GM21825 (cell line): ENCODE measurements around the gene WNT8A.
"Not testable (repeated sequence)": the region's sequence is repeated elsewhere in the genome, so short reads cannot be mapped to it uniquely, and the experiment has no call there.

ENCODE experiments used
- ATAC-seq: cut with Tn5 transposase; IDR thresholded peaks from one replicate; pipeline ENCODE4 v1.9.1; 2021; ENCODE audit warnings: mild to moderate bottlenecking, moderate library complexity; ENCODE audit not compliant: unreplicated experiment

Gene WNT8A, protein sequence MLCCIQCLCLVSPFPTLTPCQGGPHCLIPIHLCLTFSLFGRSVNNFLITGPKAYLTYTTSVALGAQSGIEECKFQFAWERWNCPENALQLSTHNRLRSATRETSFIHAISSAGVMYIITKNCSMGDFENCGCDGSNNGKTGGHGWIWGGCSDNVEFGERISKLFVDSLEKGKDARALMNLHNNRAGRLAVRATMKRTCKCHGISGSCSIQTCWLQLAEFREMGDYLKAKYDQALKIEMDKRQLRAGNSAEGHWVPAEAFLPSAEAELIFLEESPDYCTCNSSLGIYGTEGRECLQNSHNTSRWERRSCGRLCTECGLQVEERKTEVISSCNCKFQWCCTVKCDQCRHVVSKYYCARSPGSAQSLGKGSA

DNA sequence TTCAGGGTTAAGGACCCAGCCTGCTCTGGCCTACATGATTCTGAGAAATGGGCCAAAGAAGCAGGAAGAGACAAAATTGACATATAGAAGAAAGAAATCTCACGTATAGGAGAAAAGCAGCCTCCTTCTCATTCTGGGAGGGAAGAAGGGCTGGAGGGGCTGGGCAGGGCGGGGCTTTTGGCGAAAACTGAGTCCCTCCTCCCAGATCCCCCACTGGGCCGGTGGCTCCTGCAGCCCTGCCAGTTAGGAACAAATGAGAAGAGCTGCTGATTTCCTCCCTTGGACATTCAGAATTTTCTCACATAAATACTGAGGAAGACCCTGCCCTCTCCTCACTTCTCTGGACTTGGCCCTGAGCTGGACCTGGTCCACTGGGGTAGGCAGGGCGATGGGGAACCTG, at the start of gene WNT8A:
Gene WNT8A, plus strand, starts transcription at position 332 of the 400 bp plus-strand sequence. CDS start 95 bp downstream, outside the sequence.
- no peak for ATAC-seq

DNA sequence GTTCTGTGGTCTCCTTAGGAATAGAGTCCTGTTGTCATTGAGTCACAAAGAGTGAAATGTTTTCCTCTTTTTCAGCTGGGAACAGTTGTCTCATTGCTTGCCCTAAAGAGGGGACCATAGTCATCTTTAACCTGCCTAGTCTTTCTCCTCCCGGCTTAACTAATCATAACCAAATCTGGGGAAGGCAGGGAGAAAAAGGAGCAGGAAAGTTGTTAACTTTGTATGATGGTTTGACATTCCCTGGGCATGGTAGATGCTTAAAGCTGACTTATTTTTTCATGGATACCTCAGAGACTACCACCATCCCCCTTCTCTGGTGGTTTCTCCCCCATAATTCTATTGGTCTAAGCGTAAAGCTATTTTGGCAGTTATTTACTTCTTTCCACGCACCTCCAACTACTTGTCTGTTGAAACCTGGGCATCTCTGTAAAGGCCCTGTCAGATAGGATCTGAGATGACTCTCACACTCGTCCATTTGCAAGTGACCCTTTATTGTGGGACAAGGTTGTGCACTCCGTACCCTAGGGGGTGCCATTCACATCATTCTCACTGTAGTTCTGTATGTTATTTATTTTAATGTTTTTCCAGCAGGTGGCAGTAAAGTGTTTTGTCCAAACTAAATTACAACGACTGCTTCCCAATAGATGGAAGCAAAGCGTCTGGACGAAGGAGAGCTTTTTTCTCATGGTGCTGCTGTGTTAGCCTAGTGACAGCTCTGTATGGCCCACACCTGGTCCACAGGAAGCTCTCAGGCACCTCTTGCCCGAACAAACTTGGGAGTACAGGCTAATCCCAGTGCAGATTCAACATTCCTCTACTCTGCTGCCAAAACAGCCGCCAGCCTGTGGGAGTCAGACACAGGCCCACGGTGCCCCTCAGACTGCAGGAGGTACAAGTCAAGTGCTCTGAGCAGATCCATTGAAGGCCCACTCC, 48.0 kb upstream of the WNT8A start:
- peak; percentile 31 for ATAC-seq

DNA sequence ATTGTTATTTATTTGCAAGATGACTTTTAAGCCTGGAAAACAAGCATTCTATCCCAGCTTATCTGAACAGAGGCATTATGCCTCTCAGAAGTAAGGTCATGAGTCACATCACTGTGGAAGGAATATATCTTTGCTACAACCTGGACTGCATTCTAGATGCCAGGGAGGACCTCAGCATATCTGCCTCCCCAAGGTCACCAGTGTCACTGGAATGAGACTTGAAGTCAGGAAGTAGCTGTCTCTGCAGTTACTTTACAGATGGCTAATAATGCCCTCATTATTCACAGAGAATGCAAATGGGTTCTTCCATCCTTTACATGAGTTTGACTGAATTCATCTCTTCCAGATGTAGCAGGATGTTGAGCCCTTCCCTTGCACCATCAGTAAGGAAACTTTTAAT, 46.6 kb upstream of the WNT8A start:
- no peak for ATAC-seq

DNA sequence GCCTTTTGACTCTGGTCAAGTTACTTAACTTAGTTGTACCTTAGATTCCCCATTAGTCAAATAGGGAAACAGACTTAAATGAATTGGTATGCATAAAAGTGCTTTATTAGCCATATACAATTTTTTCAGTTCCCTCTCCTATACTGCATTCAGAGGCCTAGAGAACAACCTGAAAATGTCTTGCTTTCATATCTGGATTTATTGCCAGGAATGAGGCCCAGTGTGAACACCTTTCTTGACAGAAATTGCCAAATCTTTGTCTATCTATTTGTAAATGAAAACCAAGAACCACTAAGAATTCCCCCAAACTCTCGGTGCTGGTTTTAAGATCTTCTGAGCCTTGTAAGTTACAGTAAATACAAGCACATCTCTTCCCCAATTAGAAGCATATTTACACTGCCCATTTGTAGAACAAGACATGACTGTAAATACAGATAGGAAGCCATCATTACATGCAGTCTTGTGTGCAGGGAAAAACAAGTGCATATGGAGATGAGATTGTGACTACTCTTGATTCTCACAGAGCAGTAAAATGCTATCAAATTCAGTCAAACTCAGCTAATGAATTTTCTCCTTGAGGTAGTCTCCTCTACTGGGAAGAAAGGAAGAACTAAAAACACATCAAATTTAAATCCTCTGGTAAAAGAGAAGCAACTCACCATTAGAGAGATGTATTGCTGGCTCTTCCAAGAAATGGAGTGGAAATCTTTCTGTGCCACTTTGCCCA, 45.8 kb upstream of the WNT8A start:
- no peak for ATAC-seq

DNA sequence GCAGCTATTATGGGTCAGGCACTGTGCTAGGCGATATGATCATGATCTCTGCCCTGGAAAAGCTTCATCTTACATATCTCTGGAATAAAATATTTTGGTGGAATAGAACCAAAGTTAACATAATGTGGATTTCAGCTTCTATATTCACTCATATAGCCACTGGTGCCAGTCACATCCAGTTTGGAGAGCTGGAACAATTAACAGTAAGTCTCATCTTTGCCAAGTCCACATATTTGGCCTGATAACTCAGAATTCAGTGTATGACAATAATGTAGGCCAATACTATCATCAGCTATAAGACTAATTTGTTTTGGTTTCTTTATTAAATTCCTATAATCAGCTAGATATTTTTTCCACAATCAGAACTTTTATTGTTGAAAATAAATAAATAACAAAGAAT, 45.0 kb upstream of the WNT8A start:
- ATAC-seq, result no peak

DNA sequence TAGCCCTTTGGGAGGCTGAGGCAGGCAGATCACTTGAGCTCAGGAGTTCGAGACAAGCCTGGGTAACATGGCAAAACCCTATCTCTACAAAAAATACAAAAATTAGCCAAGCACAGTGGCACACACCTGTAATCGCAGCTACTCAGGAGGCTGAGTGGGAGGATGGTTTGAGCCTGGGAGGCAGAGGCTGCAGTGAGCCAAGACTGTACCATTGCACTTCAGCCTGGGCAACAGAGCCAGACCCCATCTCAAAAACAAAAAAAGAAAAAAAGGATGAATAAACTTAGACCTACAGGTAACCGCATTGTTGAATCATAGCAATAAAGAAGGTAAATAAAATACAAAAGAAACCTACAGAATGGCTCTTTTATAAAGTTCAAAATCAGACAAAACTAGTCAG, 38.5 kb upstream of the WNT8A start:
- ATAC-seq, result not testable (repeated sequence)

DNA sequence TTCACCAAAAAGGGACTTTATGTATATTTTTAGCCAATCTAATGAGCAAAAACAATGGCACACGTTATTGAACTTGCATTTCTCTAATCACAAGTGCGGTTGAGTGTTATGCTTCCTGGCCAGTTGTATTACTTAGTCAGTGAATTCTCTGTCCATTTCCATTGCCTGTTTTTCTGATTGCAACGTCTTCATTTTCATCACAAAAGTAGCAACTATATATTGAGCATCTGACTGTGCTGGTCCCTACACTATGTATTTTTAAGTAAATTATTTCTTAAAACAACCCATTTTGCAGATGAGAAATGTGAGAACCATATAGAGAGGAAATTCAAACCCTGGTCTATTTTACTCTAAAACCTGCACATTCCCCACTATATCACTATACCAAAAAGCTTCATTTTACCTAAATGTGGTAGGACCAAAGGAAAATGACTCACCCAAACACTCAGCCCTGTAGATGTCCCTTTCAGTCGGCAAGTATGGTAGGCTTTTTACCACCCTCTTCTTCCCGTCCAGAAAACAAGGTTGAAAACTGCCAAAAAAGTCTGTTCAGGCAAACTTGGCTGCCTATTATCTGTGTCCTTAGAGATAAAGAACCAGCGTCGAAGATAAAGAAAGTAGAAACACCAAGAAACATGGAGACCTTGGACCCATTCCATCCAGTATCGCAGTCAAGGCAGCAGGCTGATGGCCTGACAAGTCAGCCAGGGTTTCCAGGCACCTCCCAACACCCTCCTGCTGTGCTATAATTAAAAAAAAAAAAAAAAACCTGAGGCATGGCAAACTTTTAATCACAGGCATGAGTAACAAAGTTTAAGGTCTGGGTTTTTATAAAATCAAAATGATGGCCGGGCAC, 32.2 kb upstream of the WNT8A start:
- ATAC-seq, result no peak

DNA sequence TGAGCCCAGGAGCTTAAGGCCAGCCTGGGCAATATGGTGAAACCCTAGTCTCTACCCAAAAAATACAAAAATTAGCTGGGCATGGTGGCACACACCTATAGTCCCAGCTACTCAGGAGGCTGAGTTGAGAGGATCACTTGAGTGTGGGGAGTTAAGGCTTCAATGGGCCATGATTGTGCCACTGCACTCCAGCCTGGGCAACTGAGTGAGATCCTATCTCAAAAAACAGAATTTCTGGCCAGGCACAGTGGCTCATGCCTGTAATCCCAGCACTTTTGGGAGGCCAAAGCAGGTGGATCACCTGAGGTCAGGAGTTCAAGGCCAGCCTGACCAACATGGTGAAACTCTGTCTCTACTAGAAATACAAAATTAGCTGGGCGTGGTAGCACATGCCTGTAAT, 31.1 kb upstream of the WNT8A start:
- ATAC-seq, result not testable (repeated sequence)

DNA sequence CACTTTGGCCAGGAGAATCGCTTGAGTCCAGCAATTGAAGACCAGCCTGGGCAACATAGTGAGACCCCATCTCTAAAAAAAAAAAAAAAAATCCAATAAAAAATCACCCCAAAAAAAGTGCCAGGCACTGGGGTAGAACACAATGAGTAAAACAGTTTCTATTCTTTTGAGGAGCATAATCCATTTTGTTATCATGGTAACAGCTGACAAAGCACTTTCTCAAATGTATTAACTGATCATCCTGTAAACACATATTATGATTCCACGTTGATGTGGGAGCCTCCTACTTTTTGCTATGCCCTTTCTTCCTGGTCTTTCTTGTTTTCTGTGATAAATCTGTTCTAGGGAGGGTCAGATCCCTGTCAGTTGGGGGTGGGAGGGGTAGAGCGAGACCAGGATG, 30.3 kb upstream of the WNT8A start:
- ATAC-seq, result no peak

DNA sequence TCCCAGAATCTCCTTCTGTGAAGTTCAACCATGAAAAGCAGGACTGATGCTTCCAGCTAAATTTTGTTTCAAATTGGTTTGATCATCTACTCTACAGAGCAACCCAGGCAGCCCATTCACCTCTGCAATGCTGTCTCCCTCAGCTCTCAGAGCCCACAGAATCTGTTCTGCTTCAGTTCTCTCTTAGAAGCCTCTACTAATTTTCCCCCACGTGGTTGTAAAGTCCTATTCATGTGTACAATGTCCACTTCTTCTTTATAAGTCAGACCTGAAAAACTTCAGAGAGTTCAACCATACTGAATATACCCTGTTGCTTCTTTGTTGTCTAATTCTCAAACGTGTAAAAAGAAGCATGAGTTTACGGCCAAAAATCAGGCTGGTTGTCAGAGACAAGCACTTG, 29.6 kb upstream of the WNT8A start:
- ATAC-seq, result no peak

DNA sequence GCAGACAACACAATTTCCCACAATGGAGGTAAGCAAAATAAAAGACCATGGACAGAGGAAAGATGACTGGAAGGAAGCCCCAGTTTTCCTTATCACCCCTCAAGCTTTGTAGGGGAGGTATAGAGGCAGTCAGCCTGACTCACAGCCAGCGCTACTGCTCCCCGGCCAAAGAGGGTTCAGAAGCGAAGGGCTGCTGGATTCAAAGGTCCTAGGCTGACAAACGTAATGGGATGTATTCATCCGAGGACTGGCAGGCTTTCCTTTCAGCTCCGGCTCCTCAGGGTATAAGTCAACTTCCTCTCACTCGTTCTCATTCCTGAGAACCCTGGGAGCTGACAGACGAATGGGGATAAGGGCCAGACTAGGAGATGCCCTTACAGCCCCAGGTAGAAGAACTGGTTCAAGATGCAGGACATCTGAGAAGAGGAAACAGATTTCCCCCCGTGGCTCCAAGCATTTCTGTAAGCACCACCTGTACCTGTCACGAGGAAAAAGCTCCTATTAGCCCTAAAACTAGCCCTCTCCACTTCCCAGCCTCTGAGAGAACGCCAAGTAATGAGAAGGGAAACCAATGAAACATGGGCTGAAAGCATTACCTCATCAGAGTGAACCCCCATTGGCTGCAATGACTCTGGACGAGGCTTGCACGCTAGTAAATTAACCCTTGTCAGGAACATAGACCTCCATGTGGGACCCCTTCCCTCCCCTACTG, 28.8 kb upstream of the WNT8A start:
- no peak for ATAC-seq

DNA sequence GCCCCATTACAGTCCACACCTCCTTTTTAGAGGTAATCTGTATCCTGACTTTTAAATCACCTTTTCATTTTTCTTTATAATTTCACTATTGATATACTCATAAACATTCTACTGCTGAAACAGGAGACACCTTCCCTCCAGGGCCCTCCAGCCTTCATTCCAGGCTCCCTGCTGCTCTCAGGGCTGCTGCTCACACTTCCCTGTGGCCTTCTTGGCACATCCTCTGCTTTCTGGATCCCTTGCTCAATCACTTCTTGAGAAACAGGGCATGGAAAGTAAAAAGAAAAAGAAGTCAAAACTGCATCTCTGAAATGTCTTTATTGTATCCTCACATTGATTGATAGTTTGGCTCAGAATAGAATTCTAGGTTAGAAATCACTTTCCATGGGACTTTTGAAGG, 19.3 kb upstream of the WNT8A start:
- ATAC-seq, result no peak

DNA sequence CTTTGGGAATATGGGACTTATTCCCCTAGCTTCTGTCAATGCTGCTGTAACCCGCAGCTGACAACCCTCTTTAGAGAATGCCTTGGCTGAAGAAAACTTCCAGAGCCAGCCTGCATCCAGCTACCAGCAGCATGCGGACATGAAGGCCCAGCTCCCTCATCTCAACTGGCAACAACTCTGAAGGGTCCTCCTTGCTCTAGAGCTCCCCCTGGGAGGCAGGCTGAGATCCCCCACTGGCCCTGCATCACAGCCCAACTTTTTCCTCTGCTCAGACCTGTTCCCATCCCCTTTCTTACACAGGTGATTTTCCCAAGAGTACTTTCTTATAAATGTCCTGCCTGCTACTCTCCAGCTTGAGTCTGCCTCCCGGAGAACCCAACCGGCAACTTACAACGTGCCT, 18.7 kb upstream of the WNT8A start:
- ATAC-seq, result no peak

DNA sequence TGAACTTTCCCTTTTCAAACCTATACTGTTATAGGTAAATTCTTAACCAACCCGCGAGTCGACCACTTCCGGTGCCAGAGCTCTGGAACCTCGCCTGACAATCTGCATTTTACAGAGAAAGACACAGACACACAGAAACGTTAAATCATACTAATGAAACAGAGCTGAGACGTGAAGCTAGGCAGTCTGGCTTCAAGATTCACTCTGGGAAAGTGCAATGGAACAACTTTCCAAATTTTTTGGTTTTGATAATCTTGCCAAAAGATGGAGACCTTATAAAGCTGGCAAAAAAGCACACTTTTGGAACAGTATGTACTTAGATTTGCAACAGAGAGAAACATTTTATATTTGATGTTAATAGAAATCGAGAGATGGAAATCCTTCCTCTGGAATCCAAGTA, 15.9 kb upstream of the WNT8A start:
- no peak for ATAC-seq

DNA sequence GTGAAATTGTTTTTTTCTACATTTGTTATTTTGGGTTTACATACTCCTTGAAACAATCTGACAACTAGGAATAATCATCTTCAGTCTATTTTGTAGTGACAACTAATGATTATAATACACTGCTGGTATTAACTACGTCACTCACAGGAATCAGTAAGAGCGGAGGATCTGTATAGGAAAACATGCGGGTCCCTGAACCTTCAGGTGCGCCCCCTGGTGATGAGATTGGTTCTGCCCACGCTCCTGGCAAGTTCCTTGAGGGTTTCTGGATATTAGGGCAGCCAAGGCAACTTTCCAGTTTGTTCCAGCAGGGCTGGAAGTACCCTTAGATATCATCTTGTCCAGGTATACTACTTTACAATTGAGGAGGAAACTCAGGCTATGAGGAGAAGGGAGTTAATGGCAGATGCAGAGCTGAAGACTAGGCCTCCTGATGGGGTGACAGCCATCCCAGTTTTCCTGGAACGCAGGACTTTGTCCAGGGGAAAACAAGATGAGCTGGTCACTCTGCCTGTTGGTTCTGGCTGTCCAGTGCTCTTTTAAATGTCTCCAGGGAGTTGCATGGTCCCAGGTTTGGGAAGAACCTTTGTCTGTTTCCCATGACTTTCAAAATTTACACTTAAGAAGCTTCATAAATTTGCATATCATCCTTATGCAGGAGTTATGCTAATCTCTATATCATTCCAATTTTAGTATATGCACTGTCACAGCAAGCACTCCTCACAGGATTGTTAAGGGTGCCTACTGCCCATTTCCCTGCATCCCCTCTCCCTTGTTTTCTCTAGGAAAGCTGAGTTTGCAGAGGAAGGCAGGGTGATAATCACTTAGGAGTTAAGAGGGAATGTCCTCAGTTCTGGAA, 14.9 kb upstream of the WNT8A start:
- ATAC-seq, result no peak

DNA sequence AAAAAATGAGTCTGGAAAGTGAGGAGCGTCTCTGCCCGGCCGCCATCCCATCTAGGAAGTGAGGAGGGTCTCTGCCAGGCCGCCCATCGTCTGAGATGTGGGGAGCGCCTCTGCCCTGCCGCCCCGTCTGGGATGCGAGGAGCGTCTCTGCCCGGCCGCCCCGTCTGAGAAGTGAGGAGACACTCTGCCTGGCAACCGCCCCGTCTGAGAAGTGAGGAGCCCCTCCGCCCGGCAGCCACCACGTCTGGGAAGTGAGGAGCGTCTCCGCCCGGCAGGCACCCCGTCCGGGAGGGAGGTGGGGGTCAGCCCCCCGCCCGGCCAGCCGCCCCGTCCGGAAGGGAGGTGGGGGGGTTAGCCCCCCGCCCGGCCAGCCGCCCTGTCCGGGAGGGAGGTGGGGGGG, 13.8 kb upstream of the WNT8A start:
- not testable (repeated sequence) for ATAC-seq

DNA sequence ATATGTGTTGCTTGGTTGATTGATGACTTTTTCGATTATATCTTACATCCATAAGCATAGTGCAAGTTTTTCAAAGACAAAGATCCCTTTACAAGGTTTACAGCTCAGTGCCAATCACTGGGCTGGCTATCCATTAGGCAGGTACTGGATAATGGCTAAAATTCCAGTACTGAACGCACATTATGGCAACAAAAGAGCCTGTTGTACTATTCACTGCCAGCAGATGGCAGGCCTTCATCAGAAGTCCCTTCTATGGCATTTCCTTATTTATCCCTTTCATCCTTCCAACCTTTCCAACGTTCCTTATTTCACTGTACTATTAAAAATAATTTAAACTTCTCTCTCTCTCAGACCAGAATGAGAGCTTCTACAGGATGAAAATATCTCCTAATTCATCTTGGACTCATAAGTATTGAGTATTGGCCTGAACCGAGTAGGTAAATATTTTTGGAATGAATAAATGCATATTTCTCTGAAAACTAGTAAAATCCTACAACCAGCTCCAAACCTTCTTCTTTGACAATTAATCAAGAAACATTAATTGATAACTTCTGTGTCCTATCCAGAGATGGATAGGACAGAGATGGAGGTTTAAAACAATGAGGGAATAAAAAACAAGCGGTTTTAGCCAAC, 6.7 kb upstream of the WNT8A start:
- no peak for ATAC-seq

DNA sequence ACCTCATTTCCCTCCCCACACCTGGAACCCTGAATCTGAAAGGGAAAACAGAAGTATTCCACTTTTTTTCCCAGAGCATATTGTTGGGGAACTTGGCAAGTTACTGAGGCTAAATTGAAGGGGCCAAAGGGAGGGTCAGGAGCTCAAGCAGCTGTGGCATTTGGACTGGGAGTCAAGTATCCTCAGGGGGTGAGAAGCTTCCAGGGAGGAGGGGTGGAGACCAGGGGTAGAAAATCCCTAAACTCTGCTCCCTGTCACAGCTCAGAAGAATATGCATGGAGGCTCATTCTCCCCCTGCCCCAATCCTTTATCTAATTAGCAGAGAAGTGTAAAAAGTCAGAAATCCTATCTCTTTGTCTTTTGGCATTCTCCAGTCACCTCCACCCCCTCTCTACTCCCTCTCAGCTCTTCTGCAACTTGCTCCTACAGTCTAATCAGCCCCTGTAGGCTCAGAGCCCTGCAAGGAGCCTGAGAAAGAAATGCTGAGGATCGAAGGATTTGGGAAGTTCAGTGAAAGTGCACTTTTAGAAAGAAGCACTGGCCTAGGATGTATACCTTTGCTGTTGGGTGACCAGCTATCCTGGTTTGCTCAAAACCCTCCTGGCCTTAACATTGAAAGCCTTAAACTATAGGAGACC, 5.7 kb upstream of the WNT8A start:
- no peak for ATAC-seq
